Smooth muscle cell (in vitro differentiated cells): ENCODE measurements around the gene CEP85L. TPM values are rescaled to one million over a fixed set of nuclear protein-coding genes. Genes with fewer than 3 reads are reported as not detected.
A peak's percentile ranks its signal among the peaks of the same experiment; 100 is the strongest.

Experiments used
- DNase-seq: peaks from one replicate; lab custom pipeline; 2025; ENCODE audit not compliant: unreplicated experiment; lab: John Stamatoyannopoulos, UW
- H2AFZ ChIP-seq: fragments of 200-600 bp; sonication (generic); 2 replicates; pipeline ENCODE4 v1.6.0; 2016; ENCODE audit warnings: antibody characterized with exemption, low read depth, mild to moderate bottlenecking
- H3F3A ChIP-seq: fragments of 200-600 bp; sonication (generic); 2 replicates; pipeline ENCODE4 v1.6.0; 2017; ENCODE audit warnings: antibody characterized with exemption, low read depth
- H3K27ac ChIP-seq: fragments of 200-600 bp; sonication (generic); 2 replicates; pipeline ENCODE4 v1.5.1; 2016; ENCODE audit warnings: low read depth, mild to moderate bottlenecking
- H3K27me3 ChIP-seq: fragments of 200-600 bp; sonication (generic); 2 replicates; pipeline ENCODE4 v1.6.1; 2016; ENCODE audit warnings: low read depth, mild to moderate bottlenecking
- H3K36me3 ChIP-seq: fragments of 200-600 bp; sonication (generic); 2 replicates; pipeline ENCODE4 v1.5.1; 2016; ENCODE audit warnings: low read depth
- H3K4me1 ChIP-seq: fragments of 200-600 bp; sonication (generic); 2 replicates; pipeline ENCODE4 v1.5.1; 2016; ENCODE audit warnings: low read depth
- H3K4me2 ChIP-seq: fragments of 200-600 bp; sonication (generic); 2 replicates; pipeline ENCODE4 v1.6.0; 2016; ENCODE audit warnings: mild to moderate bottlenecking
- H3K4me3 ChIP-seq: fragments of 200-600 bp; sonication (generic); 2 replicates; pipeline ENCODE4 v1.5.1; 2016; ENCODE audit warnings: mild to moderate bottlenecking
- H3K79me2 ChIP-seq: fragments of 200-600 bp; sonication (generic); 2 replicates; pipeline ENCODE4 v1.6.0; 2016; ENCODE audit warnings: low read depth, mild to moderate bottlenecking
- H3K9ac ChIP-seq: fragments of 200-600 bp; sonication (generic); 2 replicates; pipeline ENCODE4 v1.6.0; 2016; ENCODE audit warnings: low read depth
- H3K9me3 ChIP-seq: fragments of 200-600 bp; sonication (generic); replicated peaks from 2 replicates; pipeline ENCODE4 v1.5.1; 2016; ENCODE audit warnings: low read depth
- H4K20me1 ChIP-seq: fragments of 200-600 bp; sonication (generic); 2 replicates; pipeline ENCODE4 v1.6.0; 2016; ENCODE audit warnings: low read depth
- CTCF ChIP-seq: fragments of 200-600 bp; sonication (generic); IDR thresholded peaks from 2 replicates; pipeline ENCODE4 v1.5.1; 2017; ENCODE audit warnings: borderline replicate concordance, mild to moderate bottlenecking, antibody characterized with exemption; ENCODE audit not compliant: insufficient read depth, poor library complexity, severe bottlenecking
- WGBS: methylation state at CpG from one replicate; pipeline ENCODE4 v1.1.7; 2016; ENCODE audit warnings: low lambda C conversion rate; 5-methylcytosine and 5-hydroxymethylcytosine counted together
- polyA plus RNA-seq: library from polyadenylated mRNA; unstranded; fragments of >200 nt; fragmentation: Nextera tagmentation; extraction: Ambion mirVana; gene quantifications from 2 replicates; pipeline ENCODE4 v1.2.1, GENCODE V29; 2016
- total RNA-seq: library from RNA; depleted of rRNA; stranded (reverse); fragments of >200 nt; gene quantifications from 2 replicates; pipeline ENCODE4 v1.2.3, GENCODE V29; 2014

CEP85L gene
- total and polyA plus RNA-seq, 2 experiments from 2014 or later, result 36.5 to 65.6 TPM

GRCh38 chr6:118551063-118552053 is 100.0 kb downstream of the CEP85L start:
- H3K4me2 ChIP-seq, result peak overlapping the region; percentile 46
- peaks cover 12% of the 10 kb centered on the region for H3K4me1 ChIP-seq
- H3K4me3 ChIP-seq, result no peak overlapping the region
- peak; percentile 42 for TF ChIP-seq CTCF
- no peaks in the 10 kb centered on the region for H3K36me3 ChIP-seq
- no peak overlapping the region for H2AFZ ChIP-seq
- H4K20me1 ChIP-seq, result peaks cover 99% of the 10 kb centered on the region
- H3K27me3 ChIP-seq, result no peaks in the 10 kb centered on the region
- H3K27ac ChIP-seq, result peak overlapping the region; percentile 76
- 31% methylated on average over 3 of the region's 3 CpGs for WGBS
- peaks cover 78% of the 10 kb centered on the region for H3K79me2 ChIP-seq
- H3K9me3 ChIP-seq, result no peaks in the 10 kb centered on the region
- no peaks in the 10 kb centered on the region for H3F3A ChIP-seq
- no peak for DNase-seq
- no peak overlapping the region for H3K9ac ChIP-seq

- Histone ChIP-seq H3K27ac (no peak overlapping the region), H3K9me3 (no peaks in the 10 kb centered on the region), H3K36me3 (no peaks in the 10 kb centered on the region), H2AFZ (no peak overlapping the region), H3K27me3 (no peaks in the 10 kb centered on the region), H3F3A (no peaks in the 10 kb centered on the region), H3K79me2 (peaks cover 91% of the 10 kb centered on the region), H3K9ac (no peak overlapping the region), H3K4me1 (peaks cover 12% of the 10 kb centered on the region), H3K4me3 (no peak overlapping the region), H4K20me1 (peaks cover 99% of the 10 kb centered on the region), H3K4me2 (no peak overlapping the region)
- DNase-seq, result no peak
- TF ChIP-seq CTCF, result no peak
These were observed 102.8 kb downstream of the CEP85L start for GRCh38 chr6:118548613-118549012.

DNA sequence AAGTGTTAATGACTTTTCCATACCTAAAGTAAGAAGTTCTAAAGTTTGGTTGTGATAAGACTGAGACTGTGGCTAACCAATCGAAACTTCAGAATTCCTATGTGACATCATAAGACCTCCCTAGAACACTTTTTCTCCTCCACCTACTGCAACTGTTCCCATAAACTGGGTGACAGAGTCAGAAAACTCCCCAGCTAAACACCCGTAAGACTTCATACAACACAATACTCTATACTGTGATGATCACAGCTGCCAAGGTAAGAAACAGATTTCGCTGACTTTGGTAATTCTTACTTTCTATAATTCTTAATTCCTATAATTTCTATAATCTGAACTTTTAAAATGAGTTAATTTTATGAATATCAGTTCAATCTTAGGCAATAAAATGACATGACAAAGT is 103.3 kb downstream of the CEP85L start, which contains the start of gene PLN:
TSS of gene PLN (plus strand) at position 161 of the 400 bp plus-strand sequence. CDS start 10,626 bp downstream, outside the sequence.
- H3K27me3 ChIP-seq, result no peaks in the 10 kb centered on the region
- no peak for DNase-seq
- H3K9ac ChIP-seq, result no peak within 1 kb of the TSS
- no peaks in the 10 kb centered on the region for H3F3A ChIP-seq
- H3K4me2 ChIP-seq, result no peak within 1 kb of the TSS
- H3K27ac ChIP-seq, result no peak within 1 kb of the TSS
- peaks cover 12% of the 10 kb centered on the region for H3K4me1 ChIP-seq
- no peaks in the 10 kb centered on the region for H3K9me3 ChIP-seq
- no peak within 1 kb of the TSS for H3K4me3 ChIP-seq
- H3K36me3 ChIP-seq, result no peaks in the 10 kb centered on the region
- H2AFZ ChIP-seq, result no peak within 1 kb of the TSS
- H3K79me2 ChIP-seq, result peaks cover 95% of the 10 kb centered on the region
- no peak for TF ChIP-seq CTCF
- 82% methylated on average over 3 of the region's 3 CpGs for WGBS
- H4K20me1 ChIP-seq, result peaks cover 99% of the 10 kb centered on the region
